B cell (primary cell): ENCODE data around the gene PPP1R13B. TPM values are rescaled to one million over a fixed set of nuclear protein-coding genes. Genes with fewer than 3 reads are reported as not detected.

Experiments used
- ATAC-seq: fragments of 200-7000 bp; cut with Tn5 transposase; one replicate; pipeline ENCODE4 v1.10.0; 2021; ENCODE audit warnings: low read depth, mild to moderate bottlenecking, moderate number of reproducible peaks, moderate library complexity
- CTCF ChIA-PET: fragments of 350-600 bp; sonication (Branson Sonifier 250); formaldehyde crosslinking; loops from one replicate; lab custom pipeline; 2021; ENCODE audit warnings: antibody characterized with exemption, inconsistent platforms; lab: Charles Lee
- POLR2A ChIA-PET: fragments of 350-600 bp; sonication (Branson Sonifier 250); formaldehyde crosslinking; loops from one replicate; lab custom pipeline; 2021; ENCODE audit warnings: antibody characterized with exemption; lab: Charles Lee
- DNase-seq: peaks from one replicate; pipeline ENCODE4 v3.0.0; 2013
- H2AFZ ChIP-seq: 2 replicates; pipeline ENCODE4 v1.6.1; 2012; ENCODE audit warnings: mild to moderate bottlenecking, low read depth, low read length; ENCODE audit not compliant: insufficient read depth, poor library complexity, severe bottlenecking
- H3K27ac ChIP-seq, 2 donors: 1 replicate in 1 of 2; 2 replicates in 1 of 2; pipeline ENCODE4 v1.5.1; 2012 to 2013; ENCODE audit warnings: low read length in 2 of 2, mild to moderate bottlenecking in 2 of 2, moderate library complexity in 1 of 2
- H3K27me3 ChIP-seq, 4 experiments: fragments of 200-600 bp in 1 of 4; sonication (generic) in 1 of 4; replicated peaks in 1 of 4; 1 replicate in 2 of 4; 2 replicates in 2 of 4; pipeline versions ENCODE4 v1.6.1 to v1.7.0; 2013 to 2016; ENCODE audit warnings: low read length in 3 of 4, mild to moderate bottlenecking in 2 of 4, mixed read lengths in 1 of 4, moderate library complexity in 1 of 4; ENCODE audit not compliant: insufficient read depth in 4 of 4, control insufficient read depth in 3 of 4; ENCODE audit errors: control extremely low read depth in 1 of 4
- H3K36me3 ChIP-seq, 2 experiments: replicated peaks in 1 of 2; 1 replicate in 1 of 2; 2 replicates in 1 of 2; pipeline versions ENCODE4 v1.6.1 to v1.7.1; 2013; ENCODE audit warnings: low read length in 1 of 2; ENCODE audit not compliant: insufficient read depth in 2 of 2, control insufficient read depth in 1 of 2; ENCODE audit errors: control extremely low read depth in 1 of 2, extremely low read depth in 1 of 2
- H3K4me1 ChIP-seq, 2 donors: fragments of 200-600 bp in 1 of 2; sonication (generic) in 1 of 2; 1 replicate in 1 of 2; 2 replicates in 1 of 2; pipeline versions ENCODE4 v1.5.1 to v1.6.1; 2013 to 2017; ENCODE audit warnings: low read length in 2 of 2; ENCODE audit not compliant: control insufficient read depth in 2 of 2, insufficient read depth in 2 of 2
- H3K4me2 ChIP-seq: replicated peaks from 2 replicates; pipeline ENCODE3; 2012; ENCODE audit warnings: mild to moderate bottlenecking, low read depth, low read length; ENCODE audit not compliant: poor library complexity, severe bottlenecking
- H3K4me3 ChIP-seq, 5 experiments: fragments of 200-600 bp in 1 of 5; sonication (generic) in 1 of 5; 1 replicate in 3 of 5; 2 replicates in 2 of 5; pipeline versions ENCODE4 v1.5.1 to v1.7.0; 2011 to 2016; ENCODE audit warnings: low read length in 4 of 5, mild to moderate bottlenecking in 4 of 5, low read depth in 2 of 5, control low read depth in 1 of 5, moderate library complexity in 1 of 5; ENCODE audit not compliant: insufficient read depth in 1 of 5; ENCODE audit errors: control extremely low read depth in 1 of 5, extremely low read depth in 1 of 5
- H3K79me2 ChIP-seq: fragments of 200-600 bp; sonication (generic); one replicate; pipeline ENCODE4 v1.6.0; 2016; ENCODE audit warnings: low read length; ENCODE audit not compliant: control insufficient read depth, insufficient read depth
- H3K9ac ChIP-seq: fragments of 200-600 bp; sonication (generic); 2 replicates; pipeline ENCODE4 v1.6.1; 2017; ENCODE audit warnings: mild to moderate bottlenecking, low read length, moderate library complexity
- H3K9me3 ChIP-seq, 3 donors: one replicate each; pipeline versions ENCODE4 v1.6.1 to v1.7.1; 2013; ENCODE audit warnings: low read length in 2 of 3; ENCODE audit not compliant: control insufficient read depth in 2 of 3, insufficient read depth in 1 of 3; ENCODE audit errors: control extremely low read depth in 1 of 3
- H4K20me1 ChIP-seq: 2 replicates; pipeline ENCODE4 v1.6.0; 2012; ENCODE audit warnings: mild to moderate bottlenecking, low read length; ENCODE audit not compliant: insufficient read depth, control insufficient read depth, poor library complexity, severe bottlenecking
- H3K27ac Mint-ChIP-seq: one replicate; pipeline ENCODE4 v1.8.0; 2021; ENCODE audit warnings: mixed read lengths
- H3K27me3 Mint-ChIP-seq: one replicate; pipeline ENCODE4 v1.8.0; 2021; ENCODE audit warnings: mixed read lengths
- H3K4me1 Mint-ChIP-seq: one replicate; pipeline ENCODE4 v1.8.0; 2021; ENCODE audit warnings: mixed read lengths
- H3K4me3 Mint-ChIP-seq: one replicate; pipeline ENCODE4 v1.8.0; 2021; ENCODE audit warnings: mixed read lengths
- H3K9me3 Mint-ChIP-seq: one replicate; pipeline ENCODE4 v1.8.0; 2022; ENCODE audit warnings: mixed read lengths; ENCODE audit not compliant: insufficient read depth
- CTCF ChIP-seq: fragments of 200-600 bp; IDR thresholded peaks from one replicate; pipeline ENCODE4 v1.8.0; 2022; ENCODE audit warnings: antibody characterized with exemption, mild to moderate bottlenecking
- EZH2 ChIP-seq: IDR thresholded peaks from 2 replicates; pipeline ENCODE4 v1.6.1; 2012; ENCODE audit warnings: borderline replicate concordance, low read depth, mild to moderate bottlenecking, moderate library complexity, low read length; ENCODE audit not compliant: insufficient read depth, poor library complexity, severe bottlenecking
- WGBS: methylation state at CpG from one replicate; pipeline ENCODE4 v1.1.5; 2013; ENCODE audit warnings: missing lambda C conversion rate; ENCODE audit not compliant: insufficient coverage; 5-methylcytosine and 5-hydroxymethylcytosine counted together
- intact Hi-C: fragments of 100-400 bp; cut with micrococcal nuclease; formaldehyde crosslinking; loops from one replicate; pipeline ENCODE4 v1.10.0; 2022
- polyA plus RNA-seq: library from polyadenylated mRNA; depleted of rRNA; stranded (reverse); fragments of >200 nt; gene quantifications from 2 replicates; pipeline ENCODE4 v1.2.3, GENCODE V29; 2012
- total RNA-seq, 2 donors: library from RNA; stranded (reverse); fragments of 120-200 nt in 1 of 2; gene quantifications; 1 replicate in 1 of 2; 2 replicates in 1 of 2; pipeline versions ENCODE4 v1.2.3 to v1.2.4, GENCODE V29; 2013 to 2022

PPP1R13B gene
- total and polyA plus RNA-seq, 2 donors (not counting 1 experiment from before 2014, with no cell fraction given) = 10.1 to 27.7 TPM

GRCh38 chr14:103819503-103820307 is 27.7 kb downstream of the PPP1R13B start:
- Histone ChIP-seq H2AFZ (no peak overlapping the region), H3K36me3 (no peaks in the 10 kb centered on the region), H3K79me2 (peaks cover 13% of the 10 kb centered on the region), H3K4me3 (no peak overlapping the region), H3K9me3 (peaks cover 0 to 1% (median 0%) of the 10 kb centered on the region in 3 donors), H3K4me2 (peak overlapping the region; percentile 2), H3K4me1 (peaks cover 16 to 18% of the 10 kb centered on the region in 2 donors), H4K20me1 (peaks cover 5% of the 10 kb centered on the region), H3K27ac (no peak overlapping the region), H3K9ac (no peak overlapping the region), H3K27me3 (no peaks in the 10 kb centered on the region)
- Mint-ChIP-seq H3K27ac (no peak overlapping the region), H3K4me1 (peaks cover 36% of the 10 kb centered on the region), H3K27me3 (no peaks in the 10 kb centered on the region), H3K9me3 (no peaks in the 10 kb centered on the region), H3K4me3 (no peak overlapping the region)
- DNase-seq = no peak
- whole genome bisulfite sequencing = 64% methylated on average over 5 of the region's 7 CpGs
- intact Hi-C loops = no loop called here
- ATAC-seq = no peak
- CTCF ChIA-PET = interaction anchor here (0.7 to 2.5 kb wide), 3 partner anchors 11 to 245 kb away, joined by 3 to 13 read pairs (median 3); no protein-coding TSS in a partner anchor
- POLR2A ChIA-PET = no interaction called here
- TF ChIP-seq CTCF = no peak
- no peak for TF ChIP-seq EZH2

GRCh38 chr14:103818870-103819269 is 28.5 kb downstream of the PPP1R13B start:
- Histone ChIP-seq H3K4me1 (peaks cover 16 to 18% of the 10 kb centered on the region in 2 donors), H3K9ac (no peak overlapping the region), H4K20me1 (peaks cover 5% of the 10 kb centered on the region), H3K79me2 (peaks cover 13% of the 10 kb centered on the region), H3K27me3 (no peaks in the 10 kb centered on the region), H3K36me3 (no peaks in the 10 kb centered on the region), H3K9me3 (peaks cover 0 to 4% (median 0%) of the 10 kb centered on the region in 3 donors), H3K4me2 (no peak overlapping the region), H3K27ac (no peak overlapping the region), H2AFZ (no peak overlapping the region), H3K4me3 (no peak overlapping the region)
- TF ChIP-seq CTCF = no peak
- DNase-seq = no peak
- POLR2A ChIA-PET = no interaction called here
- intact Hi-C loops = no loop called here
- WGBS = 94% methylated on average over 1 of the region's 1 CpG
- Mint-ChIP-seq H3K4me1 (peaks cover 36% of the 10 kb centered on the region), H3K9me3 (no peaks in the 10 kb centered on the region), H3K27ac (no peak overlapping the region), H3K27me3 (no peaks in the 10 kb centered on the region), H3K4me3 (no peak overlapping the region)
- CTCF ChIA-PET = interaction anchor here (0.7 to 2.5 kb wide), 3 partner anchors 10 to 244 kb away, joined by 3 to 13 read pairs (median 3); no protein-coding TSS in a partner anchor
- ATAC-seq = no peak
